H1 (cell line): ENCODE measurements around the gene LDLRAP1. TPM values are rescaled to one million over a fixed set of nuclear protein-coding genes. Genes with fewer than 3 reads are reported as not detected.

Experiments
- CTCF ChIA-PET: fragments of 300-600 bp; sonication (Branson Sonifier 250); formaldehyde crosslinking; loops from one replicate; lab custom pipeline; 2021; ENCODE audit not compliant: partially characterized antibody; lab: Charles Lee
- POLR2A ChIA-PET: fragments of 300-600 bp; sonication (Branson Sonifier 250); formaldehyde crosslinking; loops from one replicate; lab custom pipeline; 2021; ENCODE audit warnings: inconsistent platforms; ENCODE audit not compliant: partially characterized antibody; lab: Charles Lee
- DNase-seq, 2 experiments: peaks; one replicate each; pipeline versions ENCODE4 v3.0.0 to v3.0.0-alpha.2; 2010 to 2022; ENCODE audit warnings: low spot score in 2 of 2, low read depth in 1 of 2, mixed read lengths in 1 of 2
- FAIRE-seq: peaks from 2 replicates; lab custom pipeline; 2011; peaks lifted over from hg19 to GRCh38; lab: Jason Lieb, UNC
- H2AFZ ChIP-seq: 2 replicates; pipeline ENCODE4 v1.8.1; 2012; ENCODE audit warnings: low read length, inconsistent platforms
- H2AK5ac ChIP-seq: 2 replicates; pipeline ENCODE4 v1.6.1; 2013; ENCODE audit warnings: low read depth, low read length
- H2BK120ac ChIP-seq: replicated peaks from 2 replicates; pipeline ENCODE3; 2013; ENCODE audit warnings: low read depth, low read length, inconsistent platforms
- H2BK12ac ChIP-seq: 2 replicates; pipeline ENCODE4 v1.6.1; 2013; ENCODE audit warnings: low read depth, low read length
- H2BK15ac ChIP-seq: 2 replicates; pipeline ENCODE4 v1.6.1; 2013; ENCODE audit warnings: low read length
- H2BK20ac ChIP-seq: 2 replicates; pipeline ENCODE4 v1.6.1; 2013; ENCODE audit warnings: low read length
- H2BK5ac ChIP-seq: 2 replicates; pipeline ENCODE4 v1.6.1; 2013; ENCODE audit warnings: low read depth, low read length
- H3K14ac ChIP-seq: 2 replicates; pipeline ENCODE4 v1.6.1; 2013; ENCODE audit warnings: inconsistent platforms; ENCODE audit not compliant: insufficient read length
- H3K18ac ChIP-seq: 2 replicates; pipeline ENCODE4 v1.6.1; 2013; ENCODE audit warnings: low read length; ENCODE audit errors: extremely low read depth
- H3K23ac ChIP-seq: 2 replicates; pipeline ENCODE4 v1.6.1; 2013; ENCODE audit warnings: inconsistent platforms; ENCODE audit not compliant: insufficient read length
- H3K23me2 ChIP-seq: 2 replicates; pipeline ENCODE4 v1.6.1; 2013; ENCODE audit warnings: low read depth, low read length
- H3K27ac ChIP-seq: 2 replicates; pipeline ENCODE4 v1.6.1; 2011; ENCODE audit warnings: low read depth, low read length, inconsistent platforms
- H3K27me3 ChIP-seq, 4 experiments: replicated peaks in 1 of 4; 1 replicate in 1 of 4; 2 replicates in 3 of 4; pipeline versions ENCODE4 v1.6.1 to v1.8.1; 2011 to 2013; ENCODE audit warnings: low read length in 3 of 4, mild to moderate bottlenecking in 3 of 4, inconsistent platforms in 2 of 4, mixed read lengths in 2 of 4, moderate library complexity in 1 of 4; ENCODE audit not compliant: control insufficient read depth in 3 of 4, insufficient read depth in 3 of 4; ENCODE audit errors: extremely low read depth in 1 of 4
- H3K36me3 ChIP-seq, 4 experiments: 2 replicates each; pipeline versions ENCODE4 v1.6.1 to v1.8.1; 2011 to 2013; ENCODE audit warnings: mild to moderate bottlenecking in 4 of 4, low read length in 3 of 4, moderate library complexity in 2 of 4, control low read depth in 1 of 4, inconsistent platforms in 1 of 4; ENCODE audit not compliant: insufficient read depth in 4 of 4, control insufficient read depth in 2 of 4
- H3K4ac ChIP-seq: replicated peaks from 2 replicates; pipeline ENCODE3; 2013; ENCODE audit warnings: low read length, low read depth, mixed read lengths, inconsistent platforms; ENCODE audit not compliant: insufficient read length
- H3K4me1 ChIP-seq, 4 experiments: replicated peaks in 1 of 4; 1 replicate in 1 of 4; 2 replicates in 3 of 4; pipeline versions ENCODE4 v1.6.1 to v1.8.1; 2011 to 2013; ENCODE audit warnings: low read length in 3 of 4, inconsistent platforms in 2 of 4, mixed read lengths in 1 of 4; ENCODE audit not compliant: insufficient read depth in 4 of 4, control insufficient read depth in 3 of 4
- H3K4me2 ChIP-seq, 2 experiments: 2 replicates each; pipeline versions ENCODE4 v1.6.1 to v1.8.1; 2011 to 2013; ENCODE audit warnings: low read depth in 2 of 2, low read length in 2 of 2, control low read depth in 1 of 2, inconsistent platforms in 1 of 2, mild to moderate bottlenecking in 1 of 2; ENCODE audit not compliant: insufficient read depth in 1 of 2
- H3K4me3 ChIP-seq, 4 experiments: fragments of 200-600, 300-600 bp in 1 of 4; sonication (generic), shearing (Covaris generic), sonication (Bioruptor Twin) in 1 of 4; 2 replicates each; pipeline versions ENCODE4 v1.5.1 to v1.8.1; 2011 to 2016; ENCODE audit warnings: low read length in 4 of 4, low read depth in 3 of 4, control low read depth in 2 of 4, inconsistent platforms in 2 of 4, mild to moderate bottlenecking in 2 of 4, mixed read lengths in 1 of 4, moderate library complexity in 1 of 4; ENCODE audit not compliant: insufficient read depth in 2 of 4; ENCODE audit errors: extremely low read depth in 1 of 4
- H3K56ac ChIP-seq: replicated peaks from 2 replicates; pipeline ENCODE3; 2013; ENCODE audit warnings: low read depth, mild to moderate bottlenecking, mixed read lengths, low read length, inconsistent platforms; ENCODE audit not compliant: insufficient read length
- H3K79me1 ChIP-seq: 2 replicates; pipeline ENCODE4 v1.6.1; 2013; ENCODE audit warnings: low read depth, low read length, control low read depth
- H3K79me2 ChIP-seq, 2 experiments: 2 replicates each; pipeline versions ENCODE4 v1.6.1 to v1.8.1; 2012 to 2013; ENCODE audit warnings: low read length in 2 of 2, mild to moderate bottlenecking in 2 of 2, inconsistent platforms in 1 of 2; ENCODE audit not compliant: insufficient read depth in 2 of 2, control insufficient read depth in 1 of 2
- H3K9ac ChIP-seq, 4 experiments: replicated peaks in 1 of 4; 1 replicate in 1 of 4; 2 replicates in 3 of 4; pipeline versions ENCODE4 v1.6.1 to v1.8.1; 2011 to 2013; ENCODE audit warnings: low read depth in 3 of 4, low read length in 3 of 4, control low read depth in 2 of 4, mild to moderate bottlenecking in 2 of 4, moderate library complexity in 2 of 4, inconsistent platforms in 1 of 4; ENCODE audit errors: extremely low read depth in 1 of 4
- H3K9me3 ChIP-seq, 2 experiments: 2 replicates each; pipeline versions ENCODE4 v1.6.1 to v1.8.1; 2012 to 2013; ENCODE audit warnings: mild to moderate bottlenecking in 2 of 2, moderate library complexity in 2 of 2, control low read depth in 1 of 2, inconsistent platforms in 1 of 2, low read depth in 1 of 2, low read length in 1 of 2, mixed read lengths in 1 of 2; ENCODE audit not compliant: insufficient read depth in 2 of 2
- H4K20me1 ChIP-seq, 2 experiments: replicated peaks in 1 of 2; 2 replicates each; pipeline versions ENCODE3 to v1.8.1; 2011 to 2013; ENCODE audit warnings: inconsistent platforms in 2 of 2, low read length in 2 of 2, mild to moderate bottlenecking in 1 of 2; ENCODE audit not compliant: insufficient read depth in 2 of 2, control insufficient read depth in 1 of 2
- H4K5ac ChIP-seq: 2 replicates; pipeline ENCODE4 v1.6.1; 2013; ENCODE audit warnings: low read length, low read depth, mixed read lengths, inconsistent platforms; ENCODE audit not compliant: insufficient read length
- H4K8ac ChIP-seq: 2 replicates; pipeline ENCODE4 v1.8.0; 2013; ENCODE audit warnings: mild to moderate bottlenecking, moderate library complexity, low read length, inconsistent platforms; ENCODE audit not compliant: insufficient read depth; ENCODE audit errors: extremely low read depth
- H4K91ac ChIP-seq: replicated peaks from 2 replicates; pipeline ENCODE3; 2013; ENCODE audit warnings: low read length, mixed read lengths, inconsistent platforms; ENCODE audit not compliant: insufficient read length
- ATF2 ChIP-seq: IDR thresholded peaks from 2 replicates; pipeline ENCODE4 v1.6.1; 2012; ENCODE audit warnings: low read length, inconsistent platforms
- CBX8 ChIP-seq: fragments of 300-800, 300-1000 bp; sonication (generic); IDR thresholded peaks from 2 replicates; pipeline ENCODE4 v1.7.1; 2016; ENCODE audit warnings: low read depth, low read length, borderline replicate concordance
- CEBPB ChIP-seq: IDR thresholded peaks from 2 replicates; pipeline ENCODE4 v1.6.1; 2012; ENCODE audit warnings: low read depth, low read length
- CREB1 ChIP-seq: IDR thresholded peaks from 2 replicates; pipeline ENCODE4 v1.6.1; 2012; ENCODE audit warnings: inconsistent platforms
- EP300 ChIP-seq, 2 experiments: IDR thresholded peaks; 1 replicate in 1 of 2; 2 replicates in 1 of 2; pipeline ENCODE4 v1.6.1; 2011 to 2012; ENCODE audit warnings: low read depth in 2 of 2, low read length in 2 of 2, mild to moderate bottlenecking in 2 of 2, borderline replicate concordance in 1 of 2, inconsistent platforms in 1 of 2, moderate library complexity in 1 of 2
- EZH2 ChIP-seq: fragments of 200-600 bp; sonication (generic); IDR thresholded peaks from 2 replicates; pipeline ENCODE4 v1.7.1; 2012; ENCODE audit warnings: low read depth, mild to moderate bottlenecking, moderate library complexity, low read length, inconsistent platforms; ENCODE audit not compliant: severe bottlenecking
- MAX ChIP-seq: IDR thresholded peaks from 2 replicates; pipeline ENCODE4 v1.6.1; 2012; ENCODE audit warnings: inconsistent platforms
- RBBP5 ChIP-seq: IDR thresholded peaks from 2 replicates; pipeline ENCODE4 v1.7.1; 2012; ENCODE audit warnings: low read depth, mild to moderate bottlenecking, inconsistent platforms, low read length, moderate library complexity, borderline replicate concordance
- SP4 ChIP-seq: IDR thresholded peaks from 2 replicates; pipeline ENCODE4 v1.6.1; 2012; ENCODE audit warnings: low read length, inconsistent platforms
- SRF ChIP-seq: IDR thresholded peaks from 2 replicates; pipeline ENCODE4 v1.6.1; 2011; ENCODE audit warnings: mild to moderate bottlenecking, low read depth, low read length, moderate library complexity
- TEAD4 ChIP-seq: IDR thresholded peaks from 2 replicates; pipeline ENCODE4 v1.6.1; 2012; ENCODE audit warnings: low read depth, low read length, inconsistent platforms, mixed read lengths
- YY1 ChIP-seq: IDR thresholded peaks from 2 replicates; pipeline ENCODE4 v1.6.1; 2011; ENCODE audit warnings: low read depth, mild to moderate bottlenecking, low read length
- whole genome bisulfite sequencing, 2 experiments: shearing (Covaris generic) in 1 of 2; methylation state at CpG; one replicate each; pipeline versions ENCODE4 v1.1.6 to v1.1.7; 2013 to 2015; ENCODE audit warnings: low lambda C conversion rate in 2 of 2, mixed read lengths in 2 of 2, inconsistent platforms in 1 of 2, low coverage in 1 of 2, missing lambda C conversion rate in 1 of 2; ENCODE audit not compliant: insufficient replicate concordance in 2 of 2, insufficient coverage in 1 of 2, insufficient read length in 1 of 2; ENCODE audit errors: extremely low coverage in 1 of 2, missing lambda C conversion rate in 1 of 2; 5-methylcytosine and 5-hydroxymethylcytosine counted together
- polyA plus RNA-seq, 7 experiments: library from polyadenylated mRNA; depleted of rRNA in 3 of 7; stranded (reverse) in 5 of 7; unstranded in 2 of 7; fragments of >200 nt in 5 of 7; fragments of 200-250 nt in 2 of 7; gene quantifications; 1 replicate in 5 of 7; 2 replicates in 1 of 7; 4 replicates in 1 of 7; pipeline versions ENCODE4 v1.2.1 to v1.2.3, GENCODE V29; 2011 to 2013; ENCODE audit warnings: missing spikeins in 2 of 7, mixed read lengths in 2 of 7
- total RNA-seq: library from RNA; stranded (reverse); fragmentation: NEBNext Ultra II Directional; extraction: Animal tissue kit (Norgen Biotek cat#: 25700); gene quantifications from 2 replicates; pipeline ENCODE4 v1.2.1, GENCODE V29; 2021

Gene LDLRAP1
- total and polyA plus RNA-seq, 2 of the 8 experiments (the other 6 are each of a cell fraction or from before 2014, with no cell fraction given), result 12.8 to 13.2 TPM

- H2BK5ac ChIP-seq, result no peak overlapping the region
- peak overlapping the region; percentile 52; the same call in 1 of the 2 replicates for H4K8ac ChIP-seq
- no peak overlapping the region for H3K18ac ChIP-seq
- no peak overlapping the region for H3K27ac ChIP-seq
- H3K4ac ChIP-seq, result no peak overlapping the region
- H3K56ac ChIP-seq, result no peak overlapping the region
- H2BK120ac ChIP-seq, result no peak overlapping the region
- H2BK20ac ChIP-seq, result no peak overlapping the region
- 92% methylated on average over 12 of the region's 13 CpGs; no CpG with 5 or more reads in 1 of the 2 experiments for WGBS, 2 experiments
- no peaks in the 10 kb centered on the region; the same call in 1 of the 2 replicates for H3K79me1 ChIP-seq
- CTCF ChIA-PET, result interaction anchor here (0.7 to 2.6 kb wide), 7 partner anchors 21 to 277 kb away, joined by 3 to 10 read pairs (median 4); no protein-coding TSS in a partner anchor
- H3K79me2 ChIP-seq, result no peaks in the 10 kb centered on the region
- peaks cover 0 to 5% (median 3%) of the 10 kb centered on the region in 4 experiments; a peak in 5 of 7 replicates for H3K27me3 ChIP-seq
- no peak overlapping the region for H4K5ac ChIP-seq
- peaks cover 5% of the 10 kb centered on the region; the same call in 1 of the 2 replicates for H3K23me2 ChIP-seq
- no peak overlapping the region for H4K91ac ChIP-seq
- H4K20me1 ChIP-seq, result peaks cover 2 to 4% of the 10 kb centered on the region in 2 experiments
- no peak for DNase-seq
- H3K9ac ChIP-seq, result no peak overlapping the region
- no peak overlapping the region for H2AFZ ChIP-seq
- no peak overlapping the region for H3K4me2 ChIP-seq
- H3K36me3 ChIP-seq, result no peaks in the 10 kb centered on the region
- H3K9me3 ChIP-seq, result no peaks in the 10 kb centered on the region
- no peak overlapping the region for H3K4me3 ChIP-seq
- H2BK12ac ChIP-seq, result no peak overlapping the region
- POLR2A ChIA-PET, result no interaction called here
- H3K23ac ChIP-seq, result no peak overlapping the region
- H2AK5ac ChIP-seq, result no peak overlapping the region
- H2BK15ac ChIP-seq, result no peak overlapping the region
- H3K4me1 ChIP-seq, result peaks cover 0 to 17% (median 9%) of the 10 kb centered on the region in 4 experiments; a peak in 6 of 7 replicates
- no peak for FAIRE-seq
- no peak overlapping the region for H3K14ac ChIP-seq
- TF ChIP-seq EP300 (IDR thresholded peaks at IDR 0.05; ENCODE audit: borderline replicate concordance in 1 of 2, low read depth in 2 of 2, low read length in 2 of 2) (no peak), CREB1 (no peak), TEAD4 (no peak), MAX (no peak), ATF2 (no peak), SRF (no peak), CEBPB (no peak), EZH2 (no peak), RBBP5 (no peak), SP4 (no peak), YY1 (no peak), CBX8 (no peak)
Observed at GRCh38 chr1:25540750-25541342, 2.6 kb upstream of the LDLRAP1 start.
